ENCODE data around the gene ZNF579.
"Not testable (repeated sequence)": the region's sequence is repeated elsewhere in the genome, so short reads cannot be mapped to it uniquely, and the experiment has no call there.

The ZNF579 gene

DNA sequence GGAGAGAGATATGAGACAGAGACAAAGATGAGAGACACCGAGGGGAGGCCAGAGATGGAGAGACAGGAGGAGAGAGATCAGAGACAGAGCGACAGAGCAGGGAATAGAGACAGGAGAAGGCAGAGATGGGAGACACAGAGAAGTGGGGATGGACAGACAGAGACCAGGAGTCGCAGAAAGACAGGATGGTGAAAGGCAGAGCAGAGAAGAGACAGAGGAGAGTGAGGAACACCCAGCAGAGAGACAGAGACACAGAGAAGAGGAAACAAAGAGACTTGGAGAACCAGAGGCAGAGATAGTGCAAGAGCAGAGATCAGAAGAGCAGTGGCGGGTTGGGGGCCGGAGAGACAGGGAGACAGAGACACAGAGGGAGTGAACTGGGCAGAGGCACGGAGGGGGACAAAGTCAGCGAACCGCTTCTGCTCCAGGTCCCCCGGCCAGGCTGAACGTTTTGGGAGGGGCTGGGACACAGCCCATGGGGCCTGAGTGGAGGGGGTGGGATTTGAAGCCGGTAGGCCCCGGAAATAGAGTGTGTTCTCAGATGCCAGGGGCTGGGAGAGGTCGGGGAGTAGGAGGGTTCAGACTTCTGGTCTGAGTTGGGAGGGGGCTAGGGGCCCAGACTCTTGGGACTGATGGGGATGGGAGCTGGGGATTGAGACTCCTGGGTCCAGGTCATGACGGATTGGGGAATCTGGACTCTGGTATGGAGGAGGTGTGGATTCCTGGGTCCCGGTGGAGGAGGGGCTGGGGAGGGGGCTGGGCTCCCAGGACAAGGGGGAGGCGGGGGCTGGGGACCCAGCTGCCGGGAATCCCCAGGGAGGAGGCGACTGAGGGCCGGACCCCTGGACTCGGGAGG is 654 bp downstream of the ZNF579 start:
- Histone ChIP-seq H3K27ac (peak overlapping the region; percentile 37 to 97 (median 88)), H3K4me3 (peak overlapping the region; percentile 57 to 92 (median 78))

GRCh38 chr19:55578761-55579747 is 1.6 kb downstream of the ZNF579 start:
- H3K27ac ChIP-seq, result peak overlapping the region in 4 of 21 experiments; percentile 87 to 97 (median 92)
- peak overlapping the region in 3 of 7 experiments; percentile 57 to 91 (median 74) for H3K4me3 ChIP-seq

DNA sequence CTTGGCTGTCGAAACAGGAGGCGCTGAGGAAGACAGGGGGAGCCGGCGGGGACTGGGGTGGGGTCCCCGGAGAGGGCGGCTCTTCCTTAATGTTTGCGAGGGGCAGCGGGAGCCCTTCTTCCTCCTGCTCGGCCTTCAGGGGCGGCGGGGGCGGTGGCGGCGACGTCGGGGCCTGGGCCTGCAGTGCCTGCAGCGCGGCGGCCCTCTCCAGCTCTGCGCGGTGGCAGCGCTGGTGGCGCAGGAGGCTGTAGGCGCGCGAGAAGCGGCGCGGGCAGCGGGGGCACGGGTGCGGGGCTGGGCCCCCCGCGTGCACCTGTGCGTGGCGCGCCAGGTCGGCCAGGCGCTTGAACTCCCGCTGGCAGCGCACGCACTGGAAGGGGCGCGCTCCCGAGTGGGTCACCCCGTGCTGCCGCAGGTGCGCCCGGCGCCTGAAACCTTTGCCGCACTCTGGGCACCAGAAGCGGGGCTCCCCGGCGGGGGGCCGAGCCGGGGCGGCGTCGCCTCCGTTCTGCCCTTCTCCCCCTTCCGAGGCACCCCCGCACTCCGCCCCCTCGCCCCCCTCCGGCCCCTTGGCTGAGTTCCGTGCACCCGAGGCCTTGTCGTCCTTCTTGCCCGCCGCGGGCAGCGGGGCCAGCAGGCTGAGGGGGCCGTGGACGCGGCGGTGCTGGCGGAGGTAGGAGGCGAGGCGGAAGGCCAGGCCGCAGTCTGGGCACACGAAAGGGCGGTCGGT is 2.5 kb downstream of the ZNF579 start:
- no peak overlapping the region for H3K4me3 ChIP-seq
- H3K27ac ChIP-seq, result no peak overlapping the region

GRCh38 chr19:55576746-55577145 is 3.9 kb downstream of the ZNF579 start:
- Histone ChIP-seq H3K27ac (no peak overlapping the region), H3K4me3 (no peak overlapping the region)

GRCh38 chr19:55573929-55574328 is 6.7 kb downstream of the ZNF579 start:
- H3K4me3 ChIP-seq, H3K27ac ChIP-seq: not testable (repeated sequence)

GRCh38 chr19:55569477-55569876 is 11.2 kb downstream of the ZNF579 start:
- H3K4me3 ChIP-seq, H3K27ac ChIP-seq: not testable (repeated sequence)

DNA sequence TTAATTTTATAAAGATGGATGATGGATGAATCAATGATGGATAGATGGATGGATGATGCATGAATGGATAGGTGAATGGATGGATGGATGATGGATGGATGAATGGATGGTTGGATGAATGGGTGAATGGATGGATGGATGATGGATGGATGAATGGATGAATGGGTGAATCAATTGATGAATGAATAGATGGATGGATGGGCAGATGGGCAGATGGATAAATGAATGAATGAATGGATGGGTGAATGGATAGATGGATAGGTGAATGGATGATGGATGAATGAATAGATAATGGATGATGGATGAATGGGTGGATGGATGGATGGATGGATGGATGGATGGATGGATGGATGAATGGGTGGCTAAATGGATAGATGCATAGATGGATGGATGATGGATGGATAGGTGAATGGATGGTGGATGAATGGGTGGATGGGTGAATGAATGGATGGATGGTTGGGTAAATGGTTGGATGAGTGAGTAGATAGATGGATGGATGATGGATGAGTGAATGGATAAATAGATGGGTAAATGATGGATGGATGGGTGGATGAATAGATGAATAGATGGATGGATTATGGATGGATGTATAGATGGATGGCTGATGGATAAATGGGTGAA is 12.8 kb downstream of the ZNF579 start:
- Histone ChIP-seq H3K27ac (no peak overlapping the region), H3K4me3 (no peak overlapping the region)

GRCh38 chr19:55566823-55567222 is 13.8 kb downstream of the ZNF579 start:
- Histone ChIP-seq H3K4me3 (no peak overlapping the region), H3K27ac (no peak overlapping the region)

DNA sequence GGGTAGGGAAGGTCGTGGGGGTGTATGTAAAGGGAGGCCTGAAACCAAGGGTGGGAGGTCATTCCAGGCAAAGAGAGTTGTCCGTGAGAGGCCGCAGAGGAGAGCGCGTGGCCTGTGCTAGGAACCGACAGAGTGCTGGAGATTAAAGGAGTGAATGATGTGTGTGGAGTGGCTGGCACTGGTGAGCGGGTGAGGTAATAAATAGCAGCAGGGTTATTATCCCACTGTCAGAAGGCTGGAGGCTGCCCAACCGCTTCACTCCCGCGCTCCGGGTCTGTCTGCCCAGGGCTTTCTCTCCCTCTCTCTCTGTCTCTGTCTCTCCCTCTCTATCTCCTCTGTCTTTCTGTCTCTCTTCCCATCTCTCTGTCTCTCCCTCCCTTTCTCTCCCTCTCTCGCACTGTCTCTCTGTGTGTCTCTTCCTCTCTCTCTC is 17.4 kb downstream of the ZNF579 start:
- Histone ChIP-seq H3K4me3 (no peak overlapping the region), H3K27ac (no peak overlapping the region)

GRCh38 chr19:55559684-55560083 is 21.0 kb downstream of the ZNF579 start:
- Histone ChIP-seq H3K27ac (no peak overlapping the region), H3K4me3 (no peak overlapping the region)

DNA sequence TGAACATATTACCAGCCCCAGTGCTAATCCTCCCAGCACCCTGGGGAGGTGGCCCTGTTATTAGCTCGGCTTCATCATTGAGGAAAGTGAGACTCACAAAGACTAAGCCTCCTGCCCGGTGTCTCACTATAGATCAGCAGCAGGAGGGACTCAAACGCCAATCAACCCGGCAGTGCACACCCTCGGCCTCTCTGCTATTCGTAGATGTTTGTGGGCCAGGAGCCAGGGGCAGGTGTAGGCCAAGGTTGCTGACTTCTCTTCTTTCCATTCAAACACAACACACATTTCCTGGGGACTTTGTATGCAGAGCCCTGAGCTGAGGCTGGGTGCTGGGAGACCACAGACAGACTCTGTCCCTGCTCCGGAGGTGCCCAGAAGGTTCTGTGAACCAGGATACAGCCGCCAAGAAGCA is 25.9 kb downstream of the ZNF579 start:
- Histone ChIP-seq H3K4me3 (no peak overlapping the region), H3K27ac (no peak overlapping the region)

DNA sequence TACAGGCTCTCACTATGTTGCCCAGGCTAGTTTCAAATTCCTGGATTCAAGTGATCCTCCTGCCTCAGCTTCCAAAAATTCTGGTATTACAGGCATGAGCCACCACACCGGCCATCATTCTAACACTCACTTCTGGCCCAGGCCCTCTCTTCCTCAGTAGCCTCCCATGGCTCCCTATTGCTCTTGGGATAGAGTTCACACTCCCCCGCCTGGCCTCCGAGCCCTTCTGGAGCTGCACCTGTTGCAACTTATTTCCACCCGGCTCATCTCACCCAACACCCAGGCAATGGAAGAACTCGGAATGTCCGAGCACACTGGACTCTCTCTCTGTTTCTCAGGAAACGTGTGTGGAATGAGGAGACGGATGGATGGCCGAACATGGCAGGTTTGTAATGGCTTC is 26.3 kb downstream of the ZNF579 start:
- Histone ChIP-seq H3K4me3 (no peak overlapping the region), H3K27ac (no peak overlapping the region)

DNA sequence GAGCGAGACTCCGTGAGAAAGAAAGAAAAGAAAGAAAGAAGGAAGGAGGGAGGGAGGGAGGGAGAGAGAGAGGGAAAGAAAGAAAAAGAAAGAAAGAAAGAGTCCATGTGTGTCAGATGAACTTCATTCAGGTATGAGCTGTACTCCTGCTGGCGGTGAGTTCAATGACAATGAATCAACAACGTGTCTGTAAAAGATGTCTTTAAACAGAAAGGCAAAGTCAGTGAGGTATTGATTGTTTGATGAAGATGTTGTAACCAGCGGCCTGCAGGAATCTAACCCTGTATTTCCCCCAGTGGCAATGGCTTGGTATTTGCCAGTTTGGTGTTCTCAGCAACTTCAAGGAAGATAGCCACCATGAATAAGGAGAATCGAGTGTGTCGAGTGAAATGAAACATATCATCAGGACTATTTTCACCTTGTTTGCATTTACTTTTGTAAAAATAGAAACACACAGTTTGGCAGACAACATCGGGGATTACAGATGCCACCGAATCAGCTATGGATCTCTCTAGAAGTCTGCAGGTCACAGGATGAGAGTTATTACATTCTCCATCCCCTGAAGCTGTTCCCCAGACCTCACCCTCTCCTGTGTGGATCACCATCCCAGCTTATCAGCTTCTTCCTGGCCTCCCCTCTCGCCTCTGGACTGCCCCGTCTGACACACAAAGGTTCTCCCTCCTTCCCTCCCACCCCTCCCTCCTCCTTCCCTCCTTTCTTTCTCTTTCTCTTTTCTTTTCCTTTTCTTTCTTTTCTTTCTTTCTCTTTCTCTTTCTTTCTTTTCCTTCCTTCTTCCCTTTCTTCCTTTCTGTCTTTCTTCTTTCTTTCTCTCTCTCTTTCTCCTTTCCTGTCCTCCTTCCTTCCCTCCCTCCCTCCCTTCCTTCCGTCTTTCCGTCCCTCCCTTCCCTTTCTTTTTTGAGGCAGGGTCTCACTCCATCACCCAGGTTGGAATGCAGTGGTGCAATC is 27.1 kb downstream of the ZNF579 start:
- Histone ChIP-seq H3K27ac (peak overlapping the region in 1 of 21 experiments; percentile 30), H3K4me3 (no peak overlapping the region)

GRCh38 chr19:55552620-55553019 is 28.0 kb downstream of the ZNF579 start:
- H3K27ac ChIP-seq, result peak overlapping the region in 1 of 21 experiments; percentile 30

GRCh38 chr19:55552206-55552605 is 28.4 kb downstream of the ZNF579 start:
- Histone ChIP-seq H3K4me3 (no peak overlapping the region), H3K27ac (no peak overlapping the region)

More at GRCh38 chr19:55552620-55553019, 28.0 kb downstream of the ZNF579 start:
- no peak overlapping the region for H3K4me3 ChIP-seq

- Histone ChIP-seq H3K27ac (no peak overlapping the region), H3K4me3 (no peak overlapping the region)
Observed at GRCh38 chr19:55550321-55550650, 30.4 kb downstream of the ZNF579 start.

DNA sequence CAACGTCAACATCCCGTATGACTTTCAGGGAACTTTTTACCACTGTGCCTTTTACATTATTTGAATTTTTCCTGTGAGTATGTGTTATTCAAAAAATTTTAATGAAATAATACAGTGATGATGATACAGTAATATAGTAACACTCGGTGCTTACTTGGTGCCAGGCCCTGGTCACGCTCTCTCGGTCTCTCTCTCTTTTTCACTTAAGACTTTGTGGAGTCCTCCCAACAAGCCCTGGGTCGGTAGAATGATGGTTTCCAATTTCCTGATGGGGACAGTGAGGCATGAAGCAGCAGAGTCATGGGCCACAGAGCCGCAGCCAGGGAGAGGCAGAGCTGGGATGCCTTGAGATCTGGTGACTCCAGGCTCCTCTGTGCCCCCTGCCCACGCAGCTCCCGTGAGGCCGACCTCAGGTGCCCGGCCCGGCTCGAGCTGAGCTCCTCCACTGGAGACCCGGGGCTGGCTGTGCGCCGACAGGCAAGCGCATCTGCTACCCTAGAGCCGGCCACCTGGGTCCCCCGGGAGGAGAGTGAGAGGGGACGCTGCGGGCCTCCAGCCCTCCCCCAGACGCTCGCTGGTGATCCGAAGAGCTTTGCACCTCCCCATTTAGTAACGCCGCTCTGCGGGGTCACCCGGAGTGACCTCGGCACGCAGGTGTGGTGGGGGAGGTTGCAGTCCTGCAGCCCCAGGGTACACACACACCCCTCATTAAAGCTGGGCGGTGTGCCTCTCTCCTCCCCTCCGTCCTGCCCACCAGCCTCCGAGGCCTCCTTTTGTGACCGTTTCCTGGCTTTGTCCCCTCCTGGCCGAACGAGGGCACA is 30.9 kb downstream of the ZNF579 start:
- H3K27ac ChIP-seq, result peak overlapping the region in 7 of 21 experiments; percentile 2 to 56 (median 50)
- no peak overlapping the region for H3K4me3 ChIP-seq

All from skin epidermis (tissue), 12 donors.